AG04449 (cell line): ENCODE measurements around the gene MAP4K5.

ENCODE experiments used
- CTCF ChIA-PET: fragments of 350-600 bp; formaldehyde crosslinking; extraction: SDS; loops from one replicate; lab custom pipeline; 2021; ENCODE audit warnings: antibody characterized with exemption; lab: Yijun Ruan, JAX
- POLR2A ChIA-PET: fragments of 400-600, 350-600 bp; formaldehyde crosslinking; extraction: SDS; loops from one replicate; lab custom pipeline; 2020; ENCODE audit warnings: antibody characterized with exemption, inconsistent platforms; lab: Yijun Ruan, JAX
- DNase-seq: peaks from one replicate; pipeline ENCODE4 v3.0.0-alpha.2; 2010; ENCODE audit warnings: low read depth, low spot score
- H3K4me3 ChIP-seq: 2 replicates; pipeline ENCODE4 v1.5.1; 2011; ENCODE audit warnings: low read depth, mild to moderate bottlenecking, control low read depth, low read length
- CTCF ChIP-seq: IDR thresholded peaks from one replicate; pipeline ENCODE4 v1.5.1; 2011; ENCODE audit warnings: mild to moderate bottlenecking, moderate library complexity, low read length, control low read depth, inconsistent platforms; ENCODE audit not compliant: insufficient read depth; ENCODE audit errors: missing control alignments

MAP4K5 gene

GRCh38 chr14:50394713-50395112 lies 137.7 kb downstream of the MAP4K5 start:
- ChIA-PET POLR2A (no interaction called here), CTCF (interaction anchor here (0.9 kb wide), 1 partner anchor 22 kb away, joined by 3 read pairs; no protein-coding TSS in a partner anchor)
- no peak for DNase-seq
- H3K4me3 ChIP-seq: no peak overlapping the region
- no peak for TF ChIP-seq CTCF

GRCh38 chr14:50389668-50390441 lies 142.5 kb downstream of the MAP4K5 start:
- H3K4me3 ChIP-seq: no peak overlapping the region
- no peak for TF ChIP-seq CTCF
- CTCF ChIA-PET: no interaction called here
- POLR2A ChIA-PET: no interaction called here
- DNase-seq: no peak

GRCh38 chr14:50388256-50388931 lies 144.0 kb downstream of the MAP4K5 start:
- no peak for DNase-seq
- ChIA-PET CTCF (no interaction called here), POLR2A (no interaction called here)
- no peak overlapping the region for H3K4me3 ChIP-seq
- no peak for TF ChIP-seq CTCF

GRCh38 chr14:50387548-50387947 lies 144.8 kb downstream of the MAP4K5 start:
- no peak for DNase-seq
- CTCF ChIA-PET: interaction anchor here (1.1 kb wide), 1 partner anchor 66 kb away, joined by 4 read pairs; no protein-coding TSS in a partner anchor
- H3K4me3 ChIP-seq: no peak overlapping the region
- no peak for TF ChIP-seq CTCF
- POLR2A ChIA-PET: no interaction called here

- no peak for TF ChIP-seq CTCF
- DNase-seq: no peak
- ChIA-PET CTCF (no interaction called here), POLR2A (no interaction called here)
- H3K4me3 ChIP-seq: no peak overlapping the region
These were observed 148.6 kb downstream of the MAP4K5 start for GRCh38 chr14:50383618-50384225.

GRCh38 chr14:50381823-50382287 lies 150.5 kb downstream of the MAP4K5 start:
- POLR2A ChIA-PET: no interaction called here
- DNase-seq: no peak
- H3K4me3 ChIP-seq: no peak overlapping the region
- CTCF ChIA-PET: interaction anchor here (1.5 kb wide), 1 partner anchor 61 kb away, joined by 4 read pairs; no protein-coding TSS in a partner anchor
- TF ChIP-seq CTCF: no peak
